IPS-NIHi7 (cell line): Measurements from ENCODE around the gene ABHD11.
A peak's percentile ranks its signal among the peaks of the same experiment; 100 is the strongest.

Source experiments
- DNase-seq: peaks from one replicate; pipeline ENCODE4 v3.0.0; 2012; ENCODE audit warnings: mixed read lengths; ENCODE audit errors: extremely low spot score

The ABHD11 gene

GRCh38 chr7:73701357-73701995 lies 37.1 kb downstream of the ABHD11 start:
- DNase-seq: peak; percentile 91

- DNase-seq: no peak
Measured at GRCh38 chr7:73700581-73701134, 37.9 kb downstream of the ABHD11 start.

- DNase-seq: no peak
Measured at GRCh38 chr7:73700069-73700423, 38.6 kb downstream of the ABHD11 start.

GRCh38 chr7:73699370-73700068 lies 39.1 kb downstream of the ABHD11 start:
- DNase-seq: no peak

GRCh38 chr7:73698410-73698809 lies 40.2 kb downstream of the ABHD11 start:
- DNase-seq: no peak

- DNase-seq: no peak
Measured at GRCh38 chr7:73696372-73696771, 42.2 kb downstream of the ABHD11 start.

- no peak for DNase-seq
Measured at GRCh38 chr7:73690646-73691045, 48.0 kb downstream of the ABHD11 start.

GRCh38 chr7:73688288-73688687 lies 50.3 kb downstream of the ABHD11 start:
- DNase-seq: no peak
